ENCODE measurements around the gene PLCB2.
A peak's percentile ranks its signal among the peaks of the same experiment; 100 is the strongest.

The PLCB2 gene

GRCh38 chr15:40274350-40275274, 33.1 kb downstream of the PLCB2 start:
- FAIRE-seq (peak; percentile 84), DNase-seq (ENCODE audit: insufficient read length, low spot score) (peak; percentile 79)

- FAIRE-seq (no peak), DNase-seq (ENCODE audit: insufficient read length, low spot score) (no peak)
These were observed 34.3 kb downstream of the PLCB2 start for GRCh38 chr15:40273428-40273827.

- DNase-seq (ENCODE audit: insufficient read length, low spot score) (no peak), FAIRE-seq (no peak)
These were observed 35.2 kb downstream of the PLCB2 start for GRCh38 chr15:40272485-40273056.

GRCh38 chr15:40271685-40272484, 35.9 kb downstream of the PLCB2 start:
- FAIRE-seq (no peak), DNase-seq (ENCODE audit: insufficient read length, low spot score) (no peak)

- FAIRE-seq = no peak
- no peak for DNase-seq (ENCODE audit: insufficient read length, low spot score)
These were observed 37.3 kb downstream of the PLCB2 start for GRCh38 chr15:40270246-40270995.

GRCh38 chr15:40269604-40270003, 38.1 kb downstream of the PLCB2 start:
- DNase-seq (ENCODE audit: insufficient read length, low spot score) (no peak), FAIRE-seq (no peak)

- no peak for FAIRE-seq
- DNase-seq (ENCODE audit: insufficient read length, low spot score) = no peak
These were observed 40.1 kb downstream of the PLCB2 start for GRCh38 chr15:40267670-40268069.

- DNase-seq (ENCODE audit: insufficient read length, low spot score) = no peak
- FAIRE-seq = no peak
These were observed 40.9 kb downstream of the PLCB2 start for GRCh38 chr15:40266828-40267304.

- FAIRE-seq = no peak
- no peak for DNase-seq (ENCODE audit: insufficient read length, low spot score)
These were observed 41.9 kb downstream of the PLCB2 start for GRCh38 chr15:40265875-40266274.

- DNase-seq (ENCODE audit: insufficient read length, low spot score) (no peak), FAIRE-seq (no peak)
These were observed 42.4 kb downstream of the PLCB2 start for GRCh38 chr15:40265355-40265754.

- DNase-seq (ENCODE audit: insufficient read length, low spot score) (no peak), FAIRE-seq (no peak)
These were observed 43.2 kb downstream of the PLCB2 start for GRCh38 chr15:40264321-40265153.

- DNase-seq (ENCODE audit: insufficient read length, low spot score) = no peak
- no peak for FAIRE-seq
These were observed 44.5 kb downstream of the PLCB2 start for GRCh38 chr15:40263024-40263754.

- FAIRE-seq (no peak), DNase-seq (ENCODE audit: insufficient read length, low spot score) (no peak)
These were observed 48.7 kb downstream of the PLCB2 start for GRCh38 chr15:40259021-40259420.

GRCh38 chr15:40258544-40258943, 49.2 kb downstream of the PLCB2 start:
- DNase-seq (ENCODE audit: insufficient read length, low spot score) (no peak), FAIRE-seq (no peak)

- no peak for FAIRE-seq
- no peak for DNase-seq (ENCODE audit: insufficient read length, low spot score)
These were observed 49.9 kb downstream of the PLCB2 start for GRCh38 chr15:40257656-40258450.

- FAIRE-seq (no peak), DNase-seq (ENCODE audit: insufficient read length, low spot score) (no peak)
These were observed 51.0 kb downstream of the PLCB2 start for GRCh38 chr15:40256638-40257235.

- FAIRE-seq (no peak), DNase-seq (ENCODE audit: insufficient read length, low spot score) (no peak)
These were observed 52.7 kb downstream of the PLCB2 start for GRCh38 chr15:40255033-40255432.

GRCh38 chr15:40254452-40254851, 53.3 kb downstream of the PLCB2 start:
- FAIRE-seq = no peak
- no peak for DNase-seq (ENCODE audit: insufficient read length, low spot score)

Data from GM19239 (cell line).